ENCODE data around the gene OXCT2. TPM values are rescaled to one million over a fixed set of nuclear protein-coding genes. Genes with fewer than 3 reads are reported as not detected.
"Not testable (repeated sequence)": the region's sequence is repeated elsewhere in the genome, so short reads cannot be mapped to it uniquely, and the experiment has no call there.

Gene OXCT2
- total RNA-seq, 1 experiment from 2014 or later, result 2.3 TPM

GRCh38 chr1:39776400-39776713 lies 5.2 kb upstream of the OXCT2 start (continued):
- TF ChIP-seq E2F5 (CRISPR knock-in tag; IDR thresholded peaks at IDR 0.05) (no peak), NFE2L1 (CRISPR knock-in tag; IDR thresholded peaks at IDR 0.05) (no peak), ZNF396 (CRISPR knock-in tag; IDR thresholded peaks at IDR 0.05; ENCODE audit: borderline replicate concordance) (no peak)

GRCh38 chr1:39775676-39776399 lies 4.7 kb upstream of the OXCT2 start:
- POLR2A ChIA-PET, CTCF ChIA-PET: not testable (repeated sequence)
- H3K27me3 Mint-ChIP-seq (ENCODE audit: low read depth), result peaks cover 22% of the 10 kb centered on the region

GRCh38 chr1:39775141-39775540 lies 4.0 kb upstream of the OXCT2 start:
- CTCF ChIA-PET, POLR2A ChIA-PET, H3K9me3 Mint-ChIP-seq: not testable (repeated sequence)

More at GRCh38 chr1:39775676-39776399, 4.7 kb upstream of the OXCT2 start:
- H3K4me3 Mint-ChIP-seq; H3K9me3 Mint-ChIP-seq; H3K4me1 Mint-ChIP-seq; H3K27ac Mint-ChIP-seq; ATAC-seq; DNase-seq (ENCODE audit: low spot score); H3K36me3 Mint-ChIP-seq: not testable (repeated sequence)

GRCh38 chr1:39773369-39773979 lies 2.3 kb upstream of the OXCT2 start:
- POLR2A ChIA-PET; H3K4me1 Mint-ChIP-seq; H3K36me3 Mint-ChIP-seq; H3K9me3 Mint-ChIP-seq; DNase-seq (ENCODE audit: low spot score); CTCF ChIA-PET; H3K27ac Mint-ChIP-seq; H3K4me3 Mint-ChIP-seq: not testable (repeated sequence)
- peak; percentile 73 for ATAC-seq
- peaks cover 23% of the 10 kb centered on the region for H3K27me3 Mint-ChIP-seq (ENCODE audit: low read depth)

More at GRCh38 chr1:39775141-39775540, 4.0 kb upstream of the OXCT2 start:
- H3K4me1 Mint-ChIP-seq; H3K27ac Mint-ChIP-seq; H3K4me3 Mint-ChIP-seq; H3K36me3 Mint-ChIP-seq; DNase-seq (ENCODE audit: low spot score); ATAC-seq: not testable (repeated sequence)
- H3K27me3 Mint-ChIP-seq (ENCODE audit: low read depth), result peaks cover 19% of the 10 kb centered on the region

- peak overlapping the region; percentile 54 for H3K4me3 Mint-ChIP-seq
- DNase-seq (ENCODE audit: low spot score); POLR2A ChIA-PET; H3K9me3 Mint-ChIP-seq; ATAC-seq; H3K36me3 Mint-ChIP-seq; CTCF ChIA-PET; H3K4me1 Mint-ChIP-seq; H3K27ac Mint-ChIP-seq: not testable (repeated sequence)
- H3K27me3 Mint-ChIP-seq (ENCODE audit: low read depth), result peaks cover 19% of the 10 kb centered on the region
These were observed 787 bp downstream of the OXCT2 start for GRCh38 chr1:39770100-39771021.

GRCh38 chr1:39769502-39769901 lies 1.6 kb downstream of the OXCT2 start:
- ATAC-seq; H3K4me3 Mint-ChIP-seq; H3K27ac Mint-ChIP-seq; POLR2A ChIA-PET; H3K36me3 Mint-ChIP-seq; H3K9me3 Mint-ChIP-seq; DNase-seq (ENCODE audit: low spot score); H3K4me1 Mint-ChIP-seq: not testable (repeated sequence)
- CTCF ChIA-PET, result interaction anchor here (0.5 to 0.7 kb wide), 2 partner anchors 159 to 253 kb away, joined by 3 read pairs; no protein-coding TSS in a partner anchor
- H3K27me3 Mint-ChIP-seq (ENCODE audit: low read depth), result peaks cover 19% of the 10 kb centered on the region

GRCh38 chr1:39766466-39766865 lies 4.7 kb downstream of the OXCT2 start:
- H3K36me3 Mint-ChIP-seq; H3K9me3 Mint-ChIP-seq; POLR2A ChIA-PET; ATAC-seq; H3K4me1 Mint-ChIP-seq; H3K27ac Mint-ChIP-seq; DNase-seq (ENCODE audit: low spot score); H3K4me3 Mint-ChIP-seq; CTCF ChIA-PET: not testable (repeated sequence)
- peaks cover 19% of the 10 kb centered on the region for H3K27me3 Mint-ChIP-seq (ENCODE audit: low read depth)

GRCh38 chr1:39764512-39764911 lies 6.6 kb downstream of the OXCT2 start:
- H3K9me3 Mint-ChIP-seq; CTCF ChIA-PET; ATAC-seq; POLR2A ChIA-PET; H3K36me3 Mint-ChIP-seq; H3K27me3 Mint-ChIP-seq (ENCODE audit: low read depth); DNase-seq (ENCODE audit: low spot score); H3K27ac Mint-ChIP-seq; H3K4me3 Mint-ChIP-seq; H3K4me1 Mint-ChIP-seq: not testable (repeated sequence)

- H3K4me3 Mint-ChIP-seq; POLR2A ChIA-PET; ATAC-seq; H3K4me1 Mint-ChIP-seq; CTCF ChIA-PET; H3K9me3 Mint-ChIP-seq; H3K27me3 Mint-ChIP-seq (ENCODE audit: low read depth); DNase-seq (ENCODE audit: low spot score); H3K27ac Mint-ChIP-seq: not testable (repeated sequence)
- H3K36me3 Mint-ChIP-seq, result peaks cover 11% of the 10 kb centered on the region
These were observed 7.4 kb downstream of the OXCT2 start for GRCh38 chr1:39763619-39764374.
